HG02678 (cell line): Measurements from ENCODE around the gene MMS19.

ENCODE experiments used
- ATAC-seq: cut with Tn5 transposase; IDR thresholded peaks from one replicate; pipeline ENCODE4 v1.9.1; 2021; ENCODE audit warnings: mild to moderate bottlenecking, moderate library complexity; ENCODE audit not compliant: unreplicated experiment

MMS19 gene

DNA sequence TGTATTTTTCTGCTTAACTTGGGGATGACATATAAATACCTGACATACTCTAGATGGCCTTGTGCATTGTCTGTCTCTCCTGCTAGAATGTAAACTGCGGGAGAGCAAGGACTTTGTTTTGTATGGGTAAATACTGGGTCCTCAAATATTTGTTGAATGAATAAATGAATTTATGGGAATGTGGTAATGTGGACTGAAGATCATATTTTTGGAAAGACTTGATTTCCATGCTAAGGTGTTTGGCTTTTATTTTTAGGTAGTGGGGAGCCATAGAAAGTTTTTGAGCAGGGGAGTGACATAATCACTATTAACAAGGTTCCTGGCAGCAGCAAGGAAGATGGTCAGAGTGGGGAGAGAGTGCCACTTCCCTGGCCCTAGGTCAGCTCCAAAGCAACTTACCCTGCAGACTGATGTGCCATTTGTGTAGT lies 27.5 kb upstream of the MMS19 start:
- no peak for ATAC-seq

DNA sequence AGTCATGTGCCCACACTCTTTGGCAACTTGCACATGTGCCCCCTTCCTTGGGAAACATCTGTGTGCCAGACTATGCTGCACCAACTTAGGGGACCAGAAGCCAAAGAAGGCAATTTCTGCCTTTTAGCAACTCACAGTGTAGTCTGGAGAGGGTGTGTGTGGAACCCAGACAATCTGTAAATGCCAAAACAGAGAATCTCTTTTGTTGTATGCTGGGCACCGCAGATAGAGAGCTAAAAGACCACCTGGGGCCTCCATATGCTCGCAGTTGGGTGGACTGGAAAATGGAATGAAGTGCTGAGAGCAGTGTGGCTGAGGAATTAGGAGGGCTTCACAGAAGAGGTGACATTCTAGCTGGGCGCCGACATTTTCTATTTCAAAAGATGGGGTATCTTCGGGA lies 26.9 kb upstream of the MMS19 start:
- no peak for ATAC-seq

DNA sequence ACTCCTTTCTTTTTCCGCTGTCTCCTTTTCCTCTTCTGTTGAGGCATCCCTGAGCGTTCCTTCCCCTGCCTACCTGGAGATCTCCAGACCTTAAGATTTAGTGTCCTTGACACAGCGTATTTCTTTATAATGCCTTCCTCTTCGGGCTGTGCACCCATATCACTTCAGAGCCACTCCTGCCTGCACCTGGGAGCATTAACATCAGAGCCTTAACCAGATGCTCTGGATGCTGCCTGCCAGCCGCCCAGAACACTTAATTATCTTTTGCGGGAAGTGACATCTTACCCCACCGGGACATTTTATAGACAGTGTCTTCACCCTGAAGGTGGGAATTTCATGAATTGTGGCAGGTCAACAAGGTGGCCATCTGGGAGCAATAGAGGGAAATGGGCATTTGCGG lies 24.7 kb upstream of the MMS19 start:
- ATAC-seq, result no peak

DNA sequence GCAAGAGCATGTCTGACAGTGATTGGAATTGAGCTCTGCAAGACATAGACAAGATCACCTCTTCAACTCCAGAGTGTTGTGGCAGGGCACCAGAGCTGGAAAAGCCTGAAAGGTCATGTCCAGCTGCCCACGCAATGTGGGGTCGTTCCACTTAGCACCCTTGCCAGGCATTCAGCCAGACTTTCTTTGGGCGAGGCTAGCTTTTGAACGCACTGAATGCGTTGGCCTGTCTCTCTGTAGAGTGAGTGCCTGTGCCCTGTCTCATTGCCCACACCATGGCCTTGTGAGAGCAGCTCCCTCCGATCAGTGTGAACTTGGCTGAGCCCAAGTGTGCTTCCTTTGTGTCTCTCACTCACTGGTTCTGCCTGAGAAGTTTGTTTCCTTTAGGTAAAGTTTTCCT lies 23.8 kb upstream of the MMS19 start:
- ATAC-seq, result no peak

DNA sequence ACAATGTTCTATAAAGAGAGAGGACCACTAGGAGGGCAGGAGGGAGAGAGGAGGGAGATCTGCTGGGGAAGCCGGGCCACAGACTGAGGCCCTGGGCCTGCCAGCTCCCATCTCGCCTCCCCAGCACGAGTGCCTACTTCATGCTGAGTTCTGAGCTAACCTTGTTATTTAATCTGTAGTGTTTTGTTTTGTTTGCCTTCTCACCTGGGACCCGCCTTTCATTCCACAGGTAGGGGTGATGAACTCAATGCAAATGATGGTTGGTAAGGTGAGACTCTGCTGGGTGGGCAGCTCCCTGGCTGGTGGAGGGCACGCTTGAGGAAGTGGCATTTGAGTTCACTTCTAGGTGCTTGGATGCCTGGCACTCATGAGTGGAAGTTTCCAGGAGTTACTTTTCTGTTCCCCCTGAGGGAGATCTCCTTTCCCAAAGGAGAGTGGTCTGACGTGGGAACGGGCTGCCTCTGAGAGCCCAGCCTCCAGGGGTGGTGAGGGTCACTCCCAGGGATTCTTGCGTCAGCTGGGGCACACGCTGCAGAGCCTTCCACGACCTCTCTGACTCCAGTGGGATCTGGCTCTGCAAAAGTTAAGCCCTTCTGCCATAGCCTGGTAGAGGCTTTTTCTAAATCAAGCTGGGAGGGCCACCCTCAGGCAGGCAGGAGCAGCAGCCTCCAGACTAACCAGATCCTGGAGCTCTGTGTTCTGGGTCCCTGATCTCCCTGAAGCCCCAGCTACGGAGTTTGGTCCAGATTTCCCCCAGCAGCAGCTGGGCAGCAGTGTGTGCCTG lies 22.9 kb upstream of the MMS19 start:
- no peak for ATAC-seq

DNA sequence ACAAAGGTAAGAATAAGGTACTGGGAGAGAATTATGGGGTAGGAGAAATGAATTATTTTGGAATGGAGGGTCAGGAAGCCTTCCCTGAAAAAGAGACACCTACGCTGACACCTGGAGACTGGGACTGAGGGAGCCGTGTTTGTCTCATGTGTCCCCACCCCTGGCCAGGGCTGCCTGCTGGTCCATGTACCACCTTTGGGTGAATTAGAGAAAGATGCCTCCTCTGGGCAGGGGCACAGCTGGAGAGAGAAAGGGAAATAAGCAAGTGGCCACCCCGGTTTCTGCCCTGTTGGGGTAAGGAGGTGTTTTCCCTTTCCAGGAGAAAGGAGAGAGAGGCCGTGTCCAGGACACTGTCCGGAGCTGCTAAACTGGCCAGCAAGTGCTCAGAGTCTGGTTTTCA lies 22.3 kb upstream of the MMS19 start:
- ATAC-seq, result no peak

DNA sequence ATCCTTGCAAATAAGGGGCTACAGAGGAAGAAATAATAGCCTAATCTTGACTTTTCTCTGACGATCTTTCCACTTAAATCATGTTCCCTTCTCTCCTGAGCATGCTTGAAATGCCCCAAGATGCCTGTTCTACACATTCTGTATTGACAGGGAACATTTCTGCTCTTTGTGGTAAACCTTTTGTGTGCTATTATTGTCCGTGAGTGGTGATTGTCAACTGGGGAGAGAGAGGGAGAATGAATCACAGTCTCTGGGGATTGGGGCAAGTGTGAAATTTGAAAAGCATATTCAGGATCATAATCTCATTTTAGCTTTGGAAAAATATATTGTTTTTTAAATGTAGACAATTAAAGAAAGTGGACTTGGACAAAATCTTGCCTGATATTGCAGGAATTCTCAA lies 21.1 kb upstream of the MMS19 start:
- ATAC-seq, result no peak

DNA sequence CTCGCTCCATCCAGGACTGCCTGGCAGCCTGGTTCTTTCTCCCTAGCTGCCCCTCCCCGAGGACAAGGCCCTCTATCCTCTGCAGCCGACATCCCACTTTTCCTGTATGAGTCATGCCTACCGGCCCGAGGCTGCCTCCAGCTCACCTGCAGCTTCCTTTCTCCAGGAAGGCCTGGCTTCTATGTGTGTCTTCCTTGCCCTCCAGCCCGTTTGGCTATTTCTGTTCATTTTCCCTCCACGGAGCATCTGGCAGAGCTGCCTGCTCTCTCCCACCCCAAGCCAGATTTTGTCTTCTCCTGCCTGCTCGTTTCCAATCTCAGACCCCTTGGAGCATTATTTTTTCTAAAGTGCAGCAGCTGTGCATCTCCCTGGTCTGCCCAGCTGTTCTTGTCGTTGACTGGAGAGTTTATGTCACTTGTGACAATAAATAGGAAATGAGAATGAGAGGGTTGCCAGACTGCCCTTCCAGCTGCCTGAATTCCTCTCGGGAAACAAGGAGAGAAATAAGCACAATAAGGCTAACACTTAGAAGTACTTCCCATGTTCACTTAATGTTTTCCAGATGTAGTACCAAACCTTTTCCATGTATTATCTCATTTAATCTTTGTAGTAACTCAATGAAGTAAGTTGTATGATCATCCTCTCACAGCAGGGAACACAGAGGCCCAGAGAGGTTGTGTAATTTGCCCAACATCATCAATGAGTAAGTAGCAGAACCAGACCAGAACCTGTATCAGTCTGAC lies 20.2 kb upstream of the MMS19 start:
- ATAC-seq, result no peak

DNA sequence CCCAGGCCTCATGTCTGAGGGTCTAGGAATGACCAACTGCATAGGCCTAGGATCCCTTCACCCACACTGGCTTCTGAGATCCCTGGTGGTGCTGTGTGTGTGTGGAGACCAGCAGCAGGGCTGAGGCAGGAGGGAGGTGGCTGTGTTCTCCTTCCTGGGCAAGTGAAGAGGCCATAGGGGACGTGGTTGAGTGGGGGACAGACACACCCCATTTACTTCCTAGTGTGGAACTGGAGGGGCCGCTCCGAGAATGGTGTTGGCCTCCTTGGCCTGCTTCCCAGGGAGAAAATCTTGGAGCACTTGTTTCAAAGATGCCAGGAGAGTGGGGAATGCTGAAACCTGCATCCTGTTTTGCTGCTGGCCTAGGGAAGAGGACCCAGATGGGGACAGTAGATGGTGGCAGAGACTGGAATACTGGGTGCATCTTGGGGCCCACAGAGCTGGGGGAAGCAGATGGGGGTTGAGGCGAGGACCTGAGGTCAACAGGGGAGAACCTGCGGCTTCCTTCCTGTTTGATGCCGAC lies 19.6 kb upstream of the MMS19 start:
- no peak for ATAC-seq

DNA sequence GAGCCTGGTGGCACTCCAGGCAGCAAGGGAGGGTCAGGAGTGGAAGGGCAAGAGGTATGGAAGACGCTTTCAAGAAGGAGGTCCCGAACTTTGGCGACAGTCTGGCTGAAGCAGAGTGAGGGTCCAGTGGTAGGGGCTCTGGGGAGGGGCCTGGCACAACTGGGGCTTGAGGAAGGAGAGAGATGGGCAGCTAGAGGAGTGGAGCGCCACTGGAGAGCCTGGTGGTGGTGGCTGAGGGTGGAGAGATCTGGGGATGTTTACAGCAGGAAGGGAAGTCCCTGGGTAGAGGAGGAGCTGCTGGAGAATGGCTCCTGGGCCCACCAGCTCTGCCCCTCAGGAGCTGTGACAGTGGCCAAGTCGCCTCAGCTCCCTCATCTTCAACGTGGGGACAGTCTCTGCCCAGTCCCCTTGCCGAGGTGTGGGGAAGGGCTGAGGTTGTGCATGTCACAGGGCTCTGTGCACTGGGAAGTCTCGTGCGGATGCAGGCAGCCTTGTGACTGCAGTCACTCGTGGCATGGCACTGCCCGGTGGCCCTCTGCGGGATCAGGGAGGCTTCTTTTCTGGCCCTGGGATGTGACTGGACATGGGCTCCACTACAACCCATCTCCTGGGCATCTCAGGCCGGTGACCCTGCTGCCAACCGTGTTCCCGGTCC lies 19.0 kb upstream of the MMS19 start:
- ATAC-seq, result no peak

DNA sequence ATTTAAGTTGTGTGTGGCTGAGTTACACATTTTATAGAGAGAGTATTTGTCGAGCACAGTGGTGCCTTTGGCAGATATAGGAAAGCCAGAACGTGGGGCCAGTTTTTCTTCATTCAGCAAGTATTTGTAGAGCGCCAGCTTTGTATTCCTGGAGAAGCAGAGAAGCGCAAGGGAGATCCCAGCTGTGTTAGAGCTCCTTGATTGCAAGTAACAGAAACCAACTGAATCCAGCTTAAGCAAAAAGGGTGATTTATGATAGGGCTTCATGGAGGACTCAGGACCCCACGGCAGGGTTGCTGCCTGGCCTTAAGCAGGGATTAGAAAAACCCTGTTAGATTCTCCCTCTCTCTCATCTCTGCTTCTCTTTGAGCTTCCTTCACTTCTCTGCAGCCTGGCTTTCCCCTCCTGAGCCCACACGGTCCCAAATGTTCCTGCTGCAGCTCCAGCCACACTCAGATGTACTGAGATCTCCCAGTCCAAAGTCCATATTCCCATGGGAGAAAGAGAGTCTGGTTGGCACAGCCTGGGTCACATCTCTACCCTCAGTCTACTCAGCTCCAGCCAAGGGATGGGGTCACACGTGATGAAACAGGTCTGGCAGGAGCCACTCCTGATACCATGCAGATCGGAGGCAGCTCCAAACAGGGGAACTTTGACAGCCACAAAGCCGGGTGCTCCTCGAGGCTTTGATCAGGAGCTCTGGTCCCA lies 17.2 kb upstream of the MMS19 start:
- no peak for ATAC-seq

DNA sequence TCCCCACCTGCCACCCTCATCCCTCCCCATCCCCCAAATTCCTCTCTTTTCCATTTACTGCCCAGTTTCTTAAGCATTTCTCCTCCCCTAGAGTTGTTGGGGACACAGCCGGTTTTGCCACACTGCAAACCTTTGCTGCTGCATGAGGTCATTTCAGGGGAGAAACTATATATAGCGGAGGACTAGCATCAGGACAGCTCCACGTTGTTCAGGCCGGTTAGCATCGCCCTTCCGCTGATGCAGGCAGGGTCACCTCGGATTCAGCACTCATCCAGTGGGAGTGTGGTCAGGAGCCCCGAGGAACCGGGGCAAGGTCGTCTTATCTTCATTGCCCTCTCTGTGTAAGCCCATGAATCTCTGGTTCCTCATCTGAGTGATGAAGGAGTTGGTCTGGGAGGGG lies 16.1 kb upstream of the MMS19 start:
- ATAC-seq, result no peak

DNA sequence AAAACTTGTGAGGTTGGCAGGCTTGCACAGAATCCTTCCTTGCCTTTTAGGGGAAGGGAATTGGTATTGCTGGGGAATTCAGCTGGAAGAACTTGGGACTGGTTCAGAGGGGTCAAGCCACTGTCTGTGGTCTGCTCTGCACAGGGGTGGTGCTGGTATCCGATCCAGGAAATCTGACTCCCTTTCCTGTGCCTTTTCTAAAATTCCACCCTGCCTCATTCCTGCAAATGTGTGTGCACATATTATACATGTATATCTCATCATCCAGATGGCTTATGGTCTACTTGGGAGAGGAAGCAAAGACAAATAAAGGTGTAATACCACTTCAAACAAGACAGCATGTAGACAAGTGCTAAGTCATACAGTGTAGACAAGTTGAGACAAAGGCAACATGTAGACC lies 14.8 kb upstream of the MMS19 start:
- no peak for ATAC-seq

DNA sequence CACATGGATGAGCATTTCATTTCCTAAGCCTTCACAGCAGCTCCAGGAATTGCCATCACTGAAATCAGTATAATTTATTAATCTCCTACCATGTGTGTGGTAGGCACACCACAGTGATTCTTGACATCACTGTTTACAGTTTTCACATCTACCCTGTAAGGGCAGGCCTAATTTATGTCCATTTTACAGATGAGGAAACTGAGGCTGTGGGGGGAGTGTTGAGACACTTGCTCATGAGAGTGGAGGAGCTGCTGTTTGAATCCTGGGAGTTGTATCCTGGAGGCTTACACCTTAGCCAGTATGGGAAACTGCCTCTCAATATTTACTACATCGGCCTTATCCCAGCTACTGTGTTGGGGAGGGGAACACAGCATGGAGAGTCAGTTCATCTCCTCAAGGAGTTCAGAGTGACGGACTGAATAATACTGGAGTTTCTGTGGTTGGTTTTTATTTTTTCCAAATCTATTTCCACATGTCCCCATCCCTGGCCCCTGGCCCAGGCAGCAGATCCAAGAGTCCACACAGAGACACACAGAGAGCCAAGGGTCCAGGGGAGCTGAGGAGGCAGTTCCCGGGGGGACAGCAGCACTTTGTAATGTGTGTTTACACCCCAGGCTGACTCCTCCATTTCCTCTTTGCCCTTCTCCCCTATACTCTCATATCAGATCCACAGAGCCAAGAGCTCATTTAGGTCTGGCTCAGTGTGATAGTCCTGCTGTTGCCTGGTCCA lies 13.7 kb upstream of the MMS19 start:
- ATAC-seq, result no peak

DNA sequence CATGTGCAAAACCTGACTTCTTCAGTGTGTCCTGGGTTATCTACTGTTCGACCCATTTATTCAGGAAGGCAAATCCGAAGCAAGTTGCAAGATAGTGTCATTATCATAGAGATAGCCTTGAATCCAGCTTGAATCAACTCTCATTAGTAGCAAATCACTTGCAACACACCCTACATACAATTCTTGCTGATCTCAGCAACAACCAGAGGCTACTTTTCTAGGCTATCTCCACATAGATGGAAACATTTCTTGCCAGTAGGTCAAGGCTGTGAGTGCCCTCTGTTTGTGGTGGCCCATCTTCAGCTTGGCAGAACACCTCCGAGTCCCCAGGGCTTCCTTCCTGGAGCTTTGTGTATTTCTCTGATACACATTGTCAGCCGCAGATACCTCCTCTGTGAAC lies 12.5 kb upstream of the MMS19 start:
- no peak for ATAC-seq

DNA sequence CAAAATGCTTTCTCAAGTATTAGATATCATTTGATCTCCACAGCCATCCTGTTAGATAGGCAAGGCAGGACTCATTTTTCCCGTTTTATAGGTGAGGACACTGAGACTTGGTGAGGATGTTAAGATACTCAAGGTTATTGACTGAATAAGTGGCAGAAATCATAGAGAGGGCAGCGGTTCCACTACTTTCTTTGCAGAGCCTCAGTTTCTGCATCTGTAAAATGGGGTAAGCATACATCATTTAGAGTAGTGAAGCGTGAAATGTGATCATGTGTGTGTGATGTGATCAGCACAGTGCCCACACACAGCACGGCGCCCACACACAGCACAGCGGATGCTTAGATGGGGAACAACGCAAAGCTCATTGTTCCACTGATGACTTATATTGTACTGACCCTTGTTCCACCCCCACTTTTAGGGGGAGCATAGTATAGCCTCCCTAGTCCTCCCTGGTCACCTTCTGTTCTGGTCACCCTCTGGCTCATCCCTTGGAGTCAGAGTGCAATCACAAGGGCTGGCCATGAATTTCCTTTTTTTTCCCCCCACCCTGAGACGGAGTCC lies 11.0 kb upstream of the MMS19 start:
- no peak for ATAC-seq

DNA sequence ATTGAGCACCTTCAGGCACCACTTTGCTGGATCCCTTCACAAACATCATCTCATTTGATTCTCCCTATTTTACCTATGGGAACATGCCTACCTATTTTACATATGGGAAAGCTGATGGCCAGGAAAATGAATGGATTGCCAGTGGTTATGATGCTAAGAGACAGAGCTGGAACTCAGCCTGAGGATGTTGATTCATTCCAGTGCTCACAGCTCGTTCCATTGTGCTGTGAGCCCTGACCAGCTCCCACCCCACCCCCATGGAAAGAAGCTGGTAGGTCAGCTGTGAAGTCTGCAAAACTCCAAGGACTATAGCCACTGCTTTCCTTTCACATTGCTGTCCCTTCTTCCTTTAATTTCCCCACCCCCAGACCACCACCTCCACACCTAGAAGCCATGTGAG lies 10.1 kb upstream of the MMS19 start:
- ATAC-seq, result no peak

DNA sequence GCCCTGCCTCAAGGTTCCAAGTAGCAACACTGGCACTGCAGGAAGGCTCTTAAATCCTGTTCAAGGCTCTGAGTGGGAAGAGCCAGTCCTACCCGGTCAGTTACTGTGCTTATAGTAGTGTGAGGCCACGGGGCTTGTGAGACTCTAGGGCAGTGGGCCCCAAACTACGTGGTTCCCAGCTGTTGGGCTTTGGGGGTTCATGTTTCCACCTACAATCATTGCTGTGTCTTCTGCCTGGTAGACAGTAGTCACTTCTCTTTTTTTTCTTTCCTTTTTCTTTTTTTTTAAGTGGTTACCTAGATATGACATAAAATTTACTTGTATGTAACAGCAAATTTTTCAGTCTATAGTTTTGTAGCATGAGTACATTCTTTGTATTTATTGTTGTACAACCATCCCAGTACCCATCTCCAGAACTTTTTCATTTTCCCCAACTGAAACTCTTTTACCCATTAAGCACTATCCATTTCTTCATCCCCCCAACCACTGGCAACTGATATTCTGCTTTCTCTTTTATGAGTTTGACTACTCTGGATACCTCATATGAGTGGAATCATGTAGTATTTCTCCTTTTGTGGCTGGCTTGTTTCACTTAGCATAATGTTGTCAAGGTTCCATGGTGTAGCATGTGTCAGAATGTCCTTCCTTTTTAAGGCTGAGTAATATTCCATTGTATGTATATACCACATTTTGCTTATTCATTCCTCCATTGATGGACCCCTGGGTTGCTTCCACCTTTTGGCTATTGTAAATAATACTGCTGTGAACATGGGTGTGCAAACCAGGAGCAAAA lies 8.2 kb upstream of the MMS19 start:
- ATAC-seq, result no peak

DNA sequence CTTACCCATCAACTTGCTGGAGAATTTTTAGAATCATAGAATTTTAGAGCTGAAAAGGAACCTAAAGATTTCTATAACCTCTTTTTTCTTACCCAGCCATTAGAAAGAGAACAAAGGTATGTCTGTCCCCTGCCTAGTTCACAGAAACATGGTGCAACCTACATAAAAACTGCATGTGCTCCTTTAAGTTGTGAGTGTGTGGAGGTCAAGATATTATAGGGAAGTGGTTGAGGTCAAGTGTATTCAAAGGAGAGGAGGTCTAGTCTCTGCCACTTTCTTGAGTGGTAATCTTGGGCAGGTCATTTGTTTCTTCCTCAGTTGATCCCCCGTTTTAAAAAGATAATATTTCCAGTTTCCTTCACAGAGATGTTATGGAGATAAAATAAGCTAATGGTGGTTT lies 6.9 kb upstream of the MMS19 start:
- ATAC-seq, result no peak
